Neutrophil (primary cell): Measurements from ENCODE around the gene TENM4.

ENCODE experiments used
- H3K27ac ChIP-seq: fragments of 200-600 bp; sonication (generic); 2 replicates; pipeline ENCODE4 v1.5.1; 2016; ENCODE audit warnings: mild to moderate bottlenecking, moderate library complexity
- H3K27me3 ChIP-seq: fragments of 200-600 bp; sonication (generic); 2 replicates; pipeline ENCODE4 v1.6.0; 2016; ENCODE audit warnings: mild to moderate bottlenecking
- H3K36me3 ChIP-seq: fragments of 200-600 bp; sonication (generic); 2 replicates; pipeline ENCODE4 v1.5.1; 2017
- H3K4me1 ChIP-seq, 2 experiments: fragments of 200-600 bp in 1 of 2; sonication (generic) in 1 of 2; 1 replicate in 1 of 2; 2 replicates in 1 of 2; pipeline versions ENCODE4 v1.5.1 to v1.6.1; 2013 to 2016; ENCODE audit warnings: low read depth in 1 of 2, low read length in 1 of 2, mild to moderate bottlenecking in 1 of 2, moderate library complexity in 1 of 2; ENCODE audit not compliant: control insufficient read depth in 1 of 2, insufficient read depth in 1 of 2
- H3K4me3 ChIP-seq, 2 experiments: fragments of 200-600 bp in 1 of 2; sonication (generic) in 1 of 2; 1 replicate in 1 of 2; 2 replicates in 1 of 2; pipeline ENCODE4 v1.5.1; 2013 to 2016; ENCODE audit warnings: low read depth in 1 of 2, low read length in 1 of 2, mild to moderate bottlenecking in 1 of 2, moderate library complexity in 1 of 2
- H3K9me3 ChIP-seq: fragments of 200-600 bp; sonication (generic); 2 replicates; pipeline ENCODE4 v1.5.1; 2016
- CTCF ChIP-seq: fragments of 200-600 bp; sonication (generic); IDR thresholded peaks from 2 replicates; pipeline ENCODE4 v1.5.1; 2016; ENCODE audit warnings: antibody characterized with exemption

TENM4 gene

GRCh38 chr11:79353706-79354105 lies 87.1 kb downstream of the TENM4 start:
- H3K9me3 ChIP-seq, result no peaks in the 10 kb centered on the region
- no peak overlapping the region for H3K4me3 ChIP-seq
- H3K27ac ChIP-seq, result no peak overlapping the region
- TF ChIP-seq CTCF, result no peak
- no peaks in the 10 kb centered on the region for H3K27me3 ChIP-seq
- H3K36me3 ChIP-seq, result no peaks in the 10 kb centered on the region
- no peaks in the 10 kb centered on the region for H3K4me1 ChIP-seq

GRCh38 chr11:79352349-79352703 lies 88.5 kb downstream of the TENM4 start:
- no peak overlapping the region for H3K27ac ChIP-seq
- no peaks in the 10 kb centered on the region for H3K27me3 ChIP-seq
- TF ChIP-seq CTCF, result no peak
- H3K4me3 ChIP-seq, result no peak overlapping the region
- H3K4me1 ChIP-seq, result no peaks in the 10 kb centered on the region
- H3K36me3 ChIP-seq, result no peaks in the 10 kb centered on the region
- H3K9me3 ChIP-seq, result no peaks in the 10 kb centered on the region

GRCh38 chr11:79348976-79349682 lies 91.7 kb downstream of the TENM4 start:
- TF ChIP-seq CTCF, result no peak
- H3K9me3 ChIP-seq, result no peaks in the 10 kb centered on the region
- H3K27me3 ChIP-seq, result no peaks in the 10 kb centered on the region
- no peaks in the 10 kb centered on the region for H3K36me3 ChIP-seq
- H3K4me1 ChIP-seq, result no peaks in the 10 kb centered on the region
- no peak overlapping the region for H3K27ac ChIP-seq
- H3K4me3 ChIP-seq, result no peak overlapping the region

GRCh38 chr11:79346021-79346420 lies 94.8 kb downstream of the TENM4 start:
- Histone ChIP-seq H3K9me3 (no peaks in the 10 kb centered on the region), H3K4me3 (no peak overlapping the region), H3K27ac (no peak overlapping the region), H3K4me1 (no peaks in the 10 kb centered on the region), H3K27me3 (no peaks in the 10 kb centered on the region), H3K36me3 (no peaks in the 10 kb centered on the region)
- no peak for TF ChIP-seq CTCF

GRCh38 chr11:79344753-79345294 lies 96.0 kb downstream of the TENM4 start:
- no peak for TF ChIP-seq CTCF
- Histone ChIP-seq H3K27me3 (no peaks in the 10 kb centered on the region), H3K4me1 (no peaks in the 10 kb centered on the region), H3K9me3 (no peaks in the 10 kb centered on the region), H3K4me3 (no peak overlapping the region), H3K36me3 (no peaks in the 10 kb centered on the region), H3K27ac (no peak overlapping the region)
